Gastrocnemius medialis (tissue), 4 donors: ENCODE data around the gene SNRPN.

Experiments
- POLR2A ChIP-seq, 2 donors: fragments of 450-650 bp; IDR thresholded peaks; one replicate each; pipeline ENCODE4 v1.6.1; 2017; ENCODE audit warnings: antibody characterized with exemption in 2 of 2, mild to moderate bottlenecking in 2 of 2, moderate library complexity in 2 of 2
- TF ChIP-seq, protein P1 (sequence below), 5 experiments: fragments of 450-650 bp in 3 of 5; fragments of 200-600 bp in 2 of 5; sonication (generic) in 2 of 5; IDR thresholded peaks in 4 of 5; conservative IDR thresholded peaks in 1 of 5; 1 replicate in 4 of 5; 2 replicates in 1 of 5; pipeline ENCODE4 v1.5.1; 2016 to 2019; ENCODE audit warnings: antibody characterized with exemption in 5 of 5, mild to moderate bottlenecking in 3 of 5, moderate library complexity in 3 of 5

DNA sequence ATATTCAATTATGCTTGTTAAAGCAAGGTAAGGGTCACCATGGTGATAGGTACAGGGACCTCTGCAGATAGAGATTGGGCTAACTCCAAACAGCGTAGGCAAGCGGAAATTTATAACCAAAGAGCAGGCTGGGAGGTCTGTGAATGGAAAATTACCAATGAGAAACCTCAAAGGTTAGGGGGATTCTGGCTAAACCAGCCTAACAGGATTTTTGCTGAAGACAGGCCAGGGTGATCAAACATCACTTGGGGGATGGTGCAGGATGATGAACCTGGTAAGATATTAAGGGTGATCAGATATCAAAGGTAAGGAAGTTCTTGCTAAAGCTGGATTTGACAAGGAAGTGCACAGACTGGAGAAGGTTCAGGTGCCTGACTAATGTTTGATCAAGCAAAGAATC is 35.3 kb upstream of the SNRPN start:
- TF ChIP-seq, protein P1, sequence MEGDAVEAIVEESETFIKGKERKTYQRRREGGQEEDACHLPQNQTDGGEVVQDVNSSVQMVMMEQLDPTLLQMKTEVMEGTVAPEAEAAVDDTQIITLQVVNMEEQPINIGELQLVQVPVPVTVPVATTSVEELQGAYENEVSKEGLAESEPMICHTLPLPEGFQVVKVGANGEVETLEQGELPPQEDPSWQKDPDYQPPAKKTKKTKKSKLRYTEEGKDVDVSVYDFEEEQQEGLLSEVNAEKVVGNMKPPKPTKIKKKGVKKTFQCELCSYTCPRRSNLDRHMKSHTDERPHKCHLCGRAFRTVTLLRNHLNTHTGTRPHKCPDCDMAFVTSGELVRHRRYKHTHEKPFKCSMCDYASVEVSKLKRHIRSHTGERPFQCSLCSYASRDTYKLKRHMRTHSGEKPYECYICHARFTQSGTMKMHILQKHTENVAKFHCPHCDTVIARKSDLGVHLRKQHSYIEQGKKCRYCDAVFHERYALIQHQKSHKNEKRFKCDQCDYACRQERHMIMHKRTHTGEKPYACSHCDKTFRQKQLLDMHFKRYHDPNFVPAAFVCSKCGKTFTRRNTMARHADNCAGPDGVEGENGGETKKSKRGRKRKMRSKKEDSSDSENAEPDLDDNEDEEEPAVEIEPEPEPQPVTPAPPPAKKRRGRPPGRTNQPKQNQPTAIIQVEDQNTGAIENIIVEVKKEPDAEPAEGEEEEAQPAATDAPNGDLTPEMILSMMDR (IDR thresholded peaks at IDR 0.05 in 4 of 5, conservative IDR thresholded peaks at IDR 0.05 in 1 of 5) = no peak
- no peak for TF ChIP-seq POLR2A (IDR thresholded peaks at IDR 0.05)
